Thyroid gland (tissue), 4 donors: ENCODE measurements around the gene WDR90. TPM values are rescaled to one million over a fixed set of nuclear protein-coding genes. Genes with fewer than 3 reads are reported as not detected.
"Not testable (repeated sequence)": the region's sequence is repeated elsewhere in the genome, so short reads cannot be mapped to it uniquely, and the experiment has no call there.

Source experiments
- DNase-seq, 2 donors: peaks; one replicate each; pipeline ENCODE4 v3.0.0-alpha.2; 2019
- H3K27ac ChIP-seq, 3 donors: fragments of 200-600 bp; sonication (generic); 1 replicate in 2 of 3; 2 replicates in 1 of 3; pipeline ENCODE4 v1.5.1; 2016 to 2019; ENCODE audit warnings: mild to moderate bottlenecking in 1 of 3, moderate library complexity in 1 of 3
- H3K27me3 ChIP-seq: fragments of 200-600 bp; sonication (generic); one replicate; pipeline ENCODE4 v1.5.1; 2019
- H3K36me3 ChIP-seq, 2 donors: fragments of 200-600 bp; sonication (generic); one replicate each; pipeline ENCODE4 v1.5.1; 2016 to 2019
- H3K4me1 ChIP-seq, 2 donors: fragments of 200-600 bp; sonication (generic); one replicate each; pipeline ENCODE4 v1.5.1; 2017 to 2019
- H3K4me3 ChIP-seq, 3 donors: fragments of 200-600 bp; sonication (generic); replicated peaks in 1 of 3; 1 replicate in 2 of 3; 2 replicates in 1 of 3; pipeline ENCODE4 v1.5.1; 2016; ENCODE audit warnings: mild to moderate bottlenecking in 1 of 3
- H3K9me3 ChIP-seq: fragments of 200-600 bp; sonication (generic); one replicate; pipeline ENCODE4 v1.5.1; 2017
- CTCF ChIP-seq, 6 experiments: fragments of 200-600 bp in 3 of 6; fragments of 450-650 bp in 3 of 6; sonication (generic) in 3 of 6; IDR thresholded peaks; one replicate each; pipeline ENCODE4 v1.5.1; 2016 to 2019; ENCODE audit warnings: antibody characterized with exemption in 6 of 6, mild to moderate bottlenecking in 2 of 6, inconsistent platforms in 1 of 6, moderate library complexity in 1 of 6
- POLR2A ChIP-seq, 2 donors: fragments of 450-650 bp; IDR thresholded peaks; one replicate each; pipeline ENCODE4 v1.6.1; 2017; ENCODE audit warnings: antibody characterized with exemption in 2 of 2, mild to moderate bottlenecking in 2 of 2, moderate library complexity in 1 of 2
- WGBS, 2 donors: methylation state at CpG; one replicate each; pipeline ENCODE4 v1.1.5; 2017; 5-methylcytosine and 5-hydroxymethylcytosine counted together
- intact Hi-C: fragments of 100-400 bp; cut with DNase I; formaldehyde crosslinking; loops from one replicate; pipeline ENCODE4 v1.15.1; 2023
- total RNA-seq, 4 donors: library from RNA; depleted of rRNA; stranded (reverse); fragments of >200 nt; gene quantifications; one replicate each; pipeline ENCODE4 v1.2.3, GENCODE V29; 2016

The WDR90 gene
- total RNA-seq, 4 donors from 2014 or later: 23.6 to 56.0 (median 34.3) TPM

GRCh38 chr16:686459-687260, 37.5 kb downstream of the WDR90 start:
- TF ChIP-seq CTCF (IDR thresholded peaks at IDR 0.05): no peak
- TF ChIP-seq POLR2A (IDR thresholded peaks at IDR 0.05): no peak
- Histone ChIP-seq H3K4me1 (peaks cover 27 to 51% of the 10 kb centered on the region in 2 donors), H3K4me3 (no peak overlapping the region), H3K36me3 (peaks cover 16 to 20% of the 10 kb centered on the region in 2 donors), H3K27ac (no peak overlapping the region), H3K27me3 (no peaks in the 10 kb centered on the region), H3K9me3 (no peaks in the 10 kb centered on the region)
- intact Hi-C loops: no loop called here
- no peak for DNase-seq
- 94 to 96% methylated on average over 24 to 44 of the region's 51 CpGs for WGBS, 2 donors

- Histone ChIP-seq H3K9me3 (no peaks in the 10 kb centered on the region), H3K27ac (no peak overlapping the region), H3K4me1 (peaks cover 27 to 43% of the 10 kb centered on the region in 2 donors), H3K4me3 (no peak overlapping the region), H3K27me3 (no peaks in the 10 kb centered on the region), H3K36me3 (peaks cover 8 to 11% of the 10 kb centered on the region in 2 donors)
- intact Hi-C loops: no loop called here
- WGBS, 2 donors: 91 to 95% methylated on average over 16 to 19 of the region's 19 CpGs
- TF ChIP-seq CTCF (IDR thresholded peaks at IDR 0.05): no peak
- TF ChIP-seq POLR2A (IDR thresholded peaks at IDR 0.05): no peak
- DNase-seq: no peak
Observed at GRCh38 chr16:687499-687898, 38.3 kb downstream of the WDR90 start.

- Histone ChIP-seq H3K27me3 (no peaks in the 10 kb centered on the region), H3K27ac (peak overlapping the region in 2 of 3 donors; percentile 64 to 65), H3K4me3 (peak overlapping the region; percentile 26 to 92 (median 84)), H3K4me1 (peaks cover 21 to 36% of the 10 kb centered on the region in 2 donors), H3K9me3 (no peaks in the 10 kb centered on the region), H3K36me3 (peaks cover 4 to 7% of the 10 kb centered on the region in 2 donors)
- TF ChIP-seq CTCF (IDR thresholded peaks at IDR 0.05) (no peak), POLR2A (IDR thresholded peaks at IDR 0.05) (no peak)
- WGBS, 2 donors: 87 to 91% methylated on average over 22 of the region's 26 CpGs
- no peak for DNase-seq
- intact Hi-C loops: no loop called here
Observed at GRCh38 chr16:689175-689897, 40.2 kb downstream of the WDR90 start.

GRCh38 chr16:691242-691641, 42.1 kb downstream of the WDR90 start:
- H3K9me3 ChIP-seq, intact Hi-C loops, H3K4me3 ChIP-seq, H3K36me3 ChIP-seq, H3K27ac ChIP-seq, H3K27me3 ChIP-seq, DNase-seq: not testable (repeated sequence)
- H3K4me1 ChIP-seq: peaks cover 28 to 40% of the 10 kb centered on the region in 2 donors
- 88 to 90% methylated on average over 16 of the region's 16 CpGs for WGBS, 2 donors

GRCh38 chr16:692356-693108, 43.4 kb downstream of the WDR90 start:
- Histone ChIP-seq H3K36me3 (no peaks in the 10 kb centered on the region), H3K4me3 (no peak overlapping the region), H3K27ac (no peak overlapping the region), H3K9me3 (no peaks in the 10 kb centered on the region), H3K4me1 (peaks cover 28 to 41% of the 10 kb centered on the region in 2 donors), H3K27me3 (no peaks in the 10 kb centered on the region)
- TF ChIP-seq POLR2A (IDR thresholded peaks at IDR 0.05) (no peak), CTCF (IDR thresholded peaks at IDR 0.05) (no peak)
- intact Hi-C loops: no loop called here
- no peak for DNase-seq
- WGBS, 2 donors: 64 to 72% methylated on average over 10 of the region's 10 CpGs
